ENCODE data around the gene SLC39A11.

The SLC39A11 gene

DNA sequence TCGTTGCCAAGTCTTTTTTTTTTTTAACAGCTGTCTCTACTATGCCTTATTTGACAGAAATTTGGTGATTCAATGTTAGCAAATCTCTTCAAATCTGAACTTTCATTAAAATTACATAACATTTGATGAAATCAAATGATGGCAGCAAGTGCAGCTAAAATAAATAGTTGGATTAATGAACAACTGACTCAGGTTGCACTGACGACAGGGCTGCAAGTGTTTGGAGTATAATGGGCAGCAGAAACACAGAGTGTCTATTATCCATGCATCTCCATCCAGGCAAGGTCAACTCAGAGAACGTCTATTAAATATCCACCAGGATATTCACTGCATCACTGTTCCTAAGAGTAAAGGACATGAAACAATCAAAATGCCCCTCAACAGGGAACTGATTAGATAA, 109.8 kb downstream of the SLC39A11 start:
- H3K4me1 Mint-ChIP-seq (ENCODE audit: low read depth): peaks cover 9% of the 10 kb centered on the region
- no peaks in the 10 kb centered on the region for H3K27me3 Mint-ChIP-seq
- no peak overlapping the region for H3K27ac Mint-ChIP-seq
- H3K9me3 Mint-ChIP-seq (ENCODE audit: low read depth): no peaks in the 10 kb centered on the region
- H3K36me3 Mint-ChIP-seq: no peaks in the 10 kb centered on the region
- no peak overlapping the region for H3K4me3 Mint-ChIP-seq

DNA sequence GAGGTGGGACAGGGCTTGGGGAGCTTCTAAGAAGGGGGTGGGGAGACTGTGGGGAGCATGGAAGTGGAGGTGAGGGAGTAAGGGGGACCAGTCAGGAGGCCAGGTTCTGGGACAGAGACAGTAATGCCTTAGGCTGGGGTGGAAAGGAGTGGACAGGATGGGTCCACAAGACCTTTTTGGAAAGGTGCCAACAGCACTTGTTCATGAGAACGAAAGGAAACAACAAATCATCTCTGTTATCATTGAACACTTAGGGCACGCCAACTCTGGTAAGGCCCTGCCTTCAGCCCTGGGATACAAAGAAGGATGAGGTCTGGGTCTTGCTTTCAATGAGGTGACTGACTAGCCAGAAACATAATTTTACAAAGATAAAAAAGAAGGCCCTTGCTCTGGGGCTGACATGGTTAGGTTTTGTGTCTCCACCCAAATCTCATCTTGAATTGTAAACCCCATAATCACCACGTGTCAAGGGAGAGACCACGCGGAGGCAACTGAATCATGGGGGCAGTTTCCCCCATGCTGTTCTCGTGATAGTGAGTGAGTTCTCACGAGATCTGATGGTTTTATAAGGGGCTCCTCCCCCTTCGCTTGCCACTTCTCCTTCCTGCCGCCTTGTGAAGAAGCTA, 113.8 kb downstream of the SLC39A11 start:
- H3K9me3 Mint-ChIP-seq (ENCODE audit: low read depth): no peaks in the 10 kb centered on the region
- no peak overlapping the region for H3K27ac Mint-ChIP-seq
- no peak overlapping the region for H3K4me3 Mint-ChIP-seq
- H3K4me1 Mint-ChIP-seq (ENCODE audit: low read depth): peaks cover 11% of the 10 kb centered on the region
- H3K27me3 Mint-ChIP-seq: no peaks in the 10 kb centered on the region
- peaks cover 4% of the 10 kb centered on the region for H3K36me3 Mint-ChIP-seq

DNA sequence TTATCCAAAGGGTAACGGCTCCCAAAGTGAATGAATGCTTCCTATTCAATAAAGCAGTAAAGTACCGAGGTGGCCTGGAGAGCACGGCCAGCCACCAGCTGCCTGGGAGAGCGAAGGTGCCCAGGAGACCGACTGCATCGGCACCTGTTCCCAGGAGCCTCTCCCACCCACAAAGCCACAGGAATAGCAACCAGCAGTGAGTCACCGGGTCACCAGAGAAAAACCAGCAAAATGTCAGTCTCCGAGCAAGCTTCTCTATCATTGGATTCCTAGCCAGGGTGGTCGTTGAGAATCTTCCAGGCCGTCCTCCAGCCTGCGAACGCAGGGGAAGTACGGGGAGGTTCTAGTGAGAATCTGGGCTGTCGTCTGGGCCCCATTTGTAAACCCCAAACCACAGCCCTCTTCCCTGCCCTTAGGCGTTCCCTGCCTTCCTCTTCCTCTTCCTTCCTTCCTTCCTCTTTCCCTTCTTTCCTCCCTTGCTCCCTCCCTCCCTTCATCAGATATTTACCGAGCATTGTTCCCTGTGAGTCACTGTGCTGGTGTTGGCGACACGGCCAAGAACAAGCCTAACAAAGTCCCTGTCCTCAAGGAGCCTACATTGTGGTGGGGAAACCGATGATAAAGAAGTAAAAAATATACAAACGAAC, 114.6 kb downstream of the SLC39A11 start:
- H3K27ac Mint-ChIP-seq: no peak overlapping the region
- H3K36me3 Mint-ChIP-seq: peaks cover 4% of the 10 kb centered on the region
- no peaks in the 10 kb centered on the region for H3K9me3 Mint-ChIP-seq (ENCODE audit: low read depth)
- H3K4me1 Mint-ChIP-seq (ENCODE audit: low read depth): peaks cover 11% of the 10 kb centered on the region
- H3K4me3 Mint-ChIP-seq: no peak overlapping the region
- H3K27me3 Mint-ChIP-seq: no peaks in the 10 kb centered on the region

- no peaks in the 10 kb centered on the region for H3K27me3 Mint-ChIP-seq
- peaks cover 11% of the 10 kb centered on the region for H3K4me1 Mint-ChIP-seq (ENCODE audit: low read depth)
- H3K9me3 Mint-ChIP-seq (ENCODE audit: low read depth): no peaks in the 10 kb centered on the region
- peaks cover 4% of the 10 kb centered on the region for H3K36me3 Mint-ChIP-seq
- H3K4me3 Mint-ChIP-seq: no peak overlapping the region
- H3K27ac Mint-ChIP-seq: no peak overlapping the region
Measured at GRCh38 chr17:72976971-72977770, 115.3 kb downstream of the SLC39A11 start.

GRCh38 chr17:72975509-72975908, 117.0 kb downstream of the SLC39A11 start:
- no peaks in the 10 kb centered on the region for H3K9me3 Mint-ChIP-seq (ENCODE audit: low read depth)
- no peak overlapping the region for H3K27ac Mint-ChIP-seq

GRCh38 chr17:72974605-72975232, 117.8 kb downstream of the SLC39A11 start:
- H3K27ac Mint-ChIP-seq: no peak overlapping the region

More at GRCh38 chr17:72975509-72975908, 117.0 kb downstream of the SLC39A11 start:
- Mint-ChIP-seq H3K4me3 (no peak overlapping the region), H3K27me3 (no peaks in the 10 kb centered on the region), H3K36me3 (peaks cover 4% of the 10 kb centered on the region), H3K4me1 (ENCODE audit: low read depth) (peaks cover 13% of the 10 kb centered on the region)

DNA sequence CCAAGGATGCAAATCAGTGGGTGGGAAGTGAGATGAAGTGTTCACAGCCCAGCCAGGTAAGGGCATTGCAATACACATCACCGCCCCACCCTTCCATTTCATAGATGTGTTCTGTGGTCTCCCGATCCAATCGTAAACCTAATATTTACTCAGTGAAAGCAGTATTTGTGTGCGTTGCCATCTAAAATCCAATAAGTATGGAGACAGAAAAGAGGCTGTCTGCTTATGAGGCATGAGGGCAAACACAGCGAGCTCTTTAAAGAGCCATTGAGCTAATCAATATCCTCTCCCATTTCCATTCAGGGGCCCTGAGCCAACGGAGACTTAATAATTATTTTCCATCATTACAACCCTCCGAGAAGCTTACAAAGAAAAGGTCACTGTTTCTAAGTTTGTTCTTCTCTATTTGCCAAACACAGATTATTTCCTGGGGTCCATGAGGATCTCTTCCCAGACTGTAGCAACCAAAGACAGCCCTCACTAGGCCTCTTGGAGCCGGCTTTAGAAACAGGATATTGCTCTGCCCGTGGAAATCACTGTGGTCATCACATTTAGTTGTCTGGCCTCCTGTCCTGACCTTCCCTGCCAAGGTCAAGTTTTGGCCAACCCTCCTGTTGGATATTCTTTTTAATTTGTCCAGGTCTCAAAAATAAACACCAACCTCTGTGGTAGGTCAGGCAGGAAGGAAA, 120.1 kb downstream of the SLC39A11 start:
- H3K9me3 Mint-ChIP-seq (ENCODE audit: low read depth): no peaks in the 10 kb centered on the region
- no peak overlapping the region for H3K4me3 Mint-ChIP-seq
- no peaks in the 10 kb centered on the region for H3K27me3 Mint-ChIP-seq
- peaks cover 4% of the 10 kb centered on the region for H3K4me1 Mint-ChIP-seq (ENCODE audit: low read depth)
- H3K27ac Mint-ChIP-seq: no peak overlapping the region
- peaks cover 4% of the 10 kb centered on the region for H3K36me3 Mint-ChIP-seq

More at GRCh38 chr17:72974605-72975232, 117.8 kb downstream of the SLC39A11 start:
- H3K4me1 Mint-ChIP-seq (ENCODE audit: low read depth): peaks cover 11% of the 10 kb centered on the region
- H3K27me3 Mint-ChIP-seq: no peaks in the 10 kb centered on the region
- peaks cover 4% of the 10 kb centered on the region for H3K36me3 Mint-ChIP-seq
- H3K4me3 Mint-ChIP-seq: no peak overlapping the region
- H3K9me3 Mint-ChIP-seq (ENCODE audit: low read depth): no peaks in the 10 kb centered on the region

DNA sequence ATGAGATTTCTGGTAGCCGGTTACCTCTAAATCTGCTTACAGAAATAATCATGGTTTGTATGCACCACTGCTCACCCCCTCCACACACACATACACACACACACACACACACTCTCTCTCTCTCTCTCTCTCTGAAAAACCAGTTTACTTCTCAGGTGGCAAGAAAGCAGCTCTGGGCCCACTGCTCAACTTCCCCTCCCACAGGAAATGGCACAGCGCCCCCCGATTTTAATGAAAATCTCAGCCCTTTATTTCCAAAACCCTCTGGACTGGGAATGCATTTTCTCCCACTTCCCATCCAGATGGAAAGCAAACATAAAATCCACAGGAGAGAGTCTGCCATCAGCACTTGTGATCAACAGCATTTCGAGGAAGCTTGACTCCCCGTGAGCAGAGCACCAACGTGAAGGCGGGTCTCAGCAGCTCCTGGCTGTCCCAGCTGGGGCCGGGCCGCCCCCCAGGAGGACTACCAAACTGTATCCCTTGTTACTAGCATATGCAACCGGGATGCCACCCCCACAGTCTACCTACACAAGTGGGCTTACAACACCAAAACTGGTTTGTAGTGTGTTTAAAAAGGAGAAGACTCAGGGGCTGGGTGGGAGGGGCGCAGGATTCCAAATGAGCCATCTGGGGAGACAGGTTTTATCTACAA, 121.1 kb downstream of the SLC39A11 start:
- no peak overlapping the region for H3K4me3 Mint-ChIP-seq
- H3K27me3 Mint-ChIP-seq: no peaks in the 10 kb centered on the region
- H3K36me3 Mint-ChIP-seq: peaks cover 4% of the 10 kb centered on the region
- H3K4me1 Mint-ChIP-seq (ENCODE audit: low read depth): peaks cover 2% of the 10 kb centered on the region
- H3K9me3 Mint-ChIP-seq (ENCODE audit: low read depth): no peaks in the 10 kb centered on the region
- no peak overlapping the region for H3K27ac Mint-ChIP-seq

DNA sequence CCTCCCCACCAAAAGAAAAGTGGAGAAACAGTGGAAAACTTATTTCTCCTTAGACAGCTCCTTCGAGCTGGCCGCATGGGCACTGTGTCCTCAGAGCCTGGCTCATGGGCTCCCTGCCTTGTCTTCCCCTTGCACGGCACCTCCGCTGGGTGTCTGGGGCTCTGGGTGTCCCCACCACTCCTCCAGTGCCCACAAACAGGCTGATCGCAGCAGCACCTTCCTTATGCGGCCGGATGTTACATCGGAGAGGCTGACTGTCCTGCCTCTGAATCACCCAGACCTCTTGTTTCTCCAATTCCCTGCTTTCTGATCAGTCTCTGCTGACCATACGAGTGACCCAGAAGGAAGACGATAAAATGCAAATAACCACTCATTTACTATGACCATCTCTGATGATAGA, 121.7 kb downstream of the SLC39A11 start:
- Mint-ChIP-seq H3K4me1 (ENCODE audit: low read depth) (peaks cover 2% of the 10 kb centered on the region), H3K4me3 (no peak overlapping the region), H3K27ac (no peak overlapping the region), H3K36me3 (peaks cover 2% of the 10 kb centered on the region), H3K9me3 (ENCODE audit: low read depth) (no peaks in the 10 kb centered on the region), H3K27me3 (no peaks in the 10 kb centered on the region)

DNA sequence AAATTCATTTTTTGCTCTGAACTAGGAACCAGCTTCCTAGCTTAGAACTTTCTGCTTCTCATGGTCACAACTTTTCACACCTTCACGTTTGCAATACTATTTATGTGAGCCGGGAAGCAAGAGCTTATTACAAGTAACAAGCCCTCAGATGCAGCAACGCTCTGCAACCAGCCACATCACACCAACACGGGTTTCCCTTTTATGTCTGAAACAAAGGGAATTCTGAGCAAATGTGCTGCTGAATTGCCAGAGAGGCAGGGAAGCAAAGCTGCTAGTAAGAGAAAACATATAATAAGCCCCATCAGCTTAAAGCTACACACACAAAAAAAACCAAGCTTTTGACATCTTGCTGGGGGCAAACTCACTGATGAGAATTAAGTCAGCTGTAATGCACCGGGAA, 122.2 kb downstream of the SLC39A11 start:
- Mint-ChIP-seq H3K36me3 (no peaks in the 10 kb centered on the region), H3K4me3 (no peak overlapping the region), H3K9me3 (ENCODE audit: low read depth) (no peaks in the 10 kb centered on the region), H3K27me3 (no peaks in the 10 kb centered on the region), H3K4me1 (ENCODE audit: low read depth) (peaks cover 2% of the 10 kb centered on the region), H3K27ac (no peak overlapping the region)

DNA sequence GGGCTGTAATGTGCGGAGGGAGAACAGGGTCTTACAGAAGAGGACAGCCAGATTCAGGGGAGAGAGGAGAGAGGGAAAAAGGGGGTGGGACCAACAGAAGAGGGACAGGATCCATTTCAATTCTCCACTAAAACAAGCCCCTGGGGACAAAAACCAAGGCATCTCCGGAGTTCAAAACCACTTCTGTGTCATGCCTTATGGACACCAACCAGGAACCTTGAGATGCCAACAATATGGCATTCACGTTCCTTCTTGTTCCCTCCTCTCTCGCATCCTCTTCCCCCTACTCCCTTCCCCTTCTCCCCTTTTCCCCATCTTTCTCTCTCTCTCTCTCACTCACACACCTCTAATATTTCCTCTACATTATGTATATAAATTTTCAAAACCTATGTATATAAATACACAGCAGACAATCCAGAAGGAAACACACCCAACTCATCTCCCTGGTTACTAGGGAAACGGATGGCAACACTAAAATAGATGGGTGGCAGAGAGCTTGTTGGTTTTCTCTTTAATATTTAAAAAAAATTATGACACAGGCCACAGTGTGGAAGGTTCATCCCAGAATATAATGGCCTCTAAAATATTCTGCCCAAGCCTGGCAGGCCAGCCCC, 123.1 kb downstream of the SLC39A11 start:
- Mint-ChIP-seq H3K27ac (no peak overlapping the region), H3K36me3 (no peaks in the 10 kb centered on the region), H3K4me1 (ENCODE audit: low read depth) (peaks cover 2% of the 10 kb centered on the region), H3K9me3 (ENCODE audit: low read depth) (no peaks in the 10 kb centered on the region), H3K27me3 (no peaks in the 10 kb centered on the region), H3K4me3 (no peak overlapping the region)

GRCh38 chr17:72968798-72969197, 123.7 kb downstream of the SLC39A11 start:
- H3K36me3 Mint-ChIP-seq: no peaks in the 10 kb centered on the region
- H3K27me3 Mint-ChIP-seq: no peaks in the 10 kb centered on the region
- no peak overlapping the region for H3K27ac Mint-ChIP-seq
- H3K9me3 Mint-ChIP-seq (ENCODE audit: low read depth): no peaks in the 10 kb centered on the region
- peaks cover 2% of the 10 kb centered on the region for H3K4me1 Mint-ChIP-seq (ENCODE audit: low read depth)
- H3K4me3 Mint-ChIP-seq: no peak overlapping the region

DNA sequence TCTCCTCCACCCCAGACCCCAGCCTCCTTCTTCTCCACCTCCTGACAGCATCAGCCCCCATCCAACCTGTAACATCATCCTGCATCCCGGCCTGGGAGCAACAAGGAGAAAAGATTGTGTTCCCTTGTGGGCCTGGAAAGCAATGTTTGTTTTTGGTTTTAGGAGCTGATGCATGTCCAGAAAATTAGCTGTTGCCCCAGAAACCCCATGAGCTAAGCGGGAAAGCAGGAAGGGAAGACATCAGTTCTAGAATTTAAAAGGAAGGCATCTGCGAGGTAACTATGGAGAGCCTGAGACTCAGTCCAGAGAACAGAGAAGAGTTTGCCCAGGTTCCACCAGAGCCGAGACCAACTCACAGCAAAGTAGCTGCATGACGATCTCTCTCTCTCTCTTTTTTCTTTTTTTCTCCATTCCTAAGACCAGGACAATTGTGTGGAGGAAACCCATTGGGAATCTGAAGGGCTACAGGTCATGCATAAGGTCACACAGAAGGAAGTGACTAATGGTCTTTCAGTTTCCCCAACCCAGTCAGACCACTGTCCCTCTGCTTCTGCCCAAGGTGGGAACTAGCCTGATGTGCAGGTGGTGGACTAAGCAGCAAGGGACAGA, 124.4 kb downstream of the SLC39A11 start:
- Mint-ChIP-seq H3K36me3 (no peaks in the 10 kb centered on the region), H3K9me3 (ENCODE audit: low read depth) (no peaks in the 10 kb centered on the region), H3K4me3 (no peak overlapping the region), H3K27me3 (no peaks in the 10 kb centered on the region), H3K27ac (no peak overlapping the region), H3K4me1 (ENCODE audit: low read depth) (peaks cover 2% of the 10 kb centered on the region)
